Esophagus muscularis mucosa (tissue), 4 donors: ENCODE data around the gene TRIM71. TPM values are rescaled to one million over a fixed set of nuclear protein-coding genes. Genes with fewer than 3 reads are reported as not detected.
"Not testable (repeated sequence)": the region's sequence is repeated elsewhere in the genome, so short reads cannot be mapped to it uniquely, and the experiment has no call there.

Experiments
- DNase-seq: peaks from one replicate; pipeline ENCODE4 v3.0.0-alpha.2; 2017; ENCODE audit errors: extremely low spot score
- H3K27ac ChIP-seq, 4 donors: fragments of 200-600 bp; sonication (generic); replicated peaks in 1 of 4; 1 replicate in 3 of 4; 2 replicates in 1 of 4; pipeline ENCODE4 v1.5.1; 2016 to 2019; ENCODE audit warnings: mild to moderate bottlenecking in 1 of 4
- H3K27me3 ChIP-seq, 4 donors: fragments of 200-600 bp; sonication (generic); one replicate each; pipeline versions ENCODE4 v1.5.1 to v1.6.0; 2016 to 2019
- H3K36me3 ChIP-seq, 4 donors: fragments of 200-600 bp; sonication (generic); one replicate each; pipeline ENCODE4 v1.5.1; 2016 to 2019
- H3K4me1 ChIP-seq, 4 donors: fragments of 200-600 bp; sonication (generic); one replicate each; pipeline ENCODE4 v1.5.1; 2016 to 2019
- H3K4me3 ChIP-seq, 4 donors: fragments of 200-600 bp; sonication (generic); 1 replicate in 2 of 4; 2 replicates in 2 of 4; pipeline ENCODE4 v1.5.1; 2016 to 2019; ENCODE audit warnings: mild to moderate bottlenecking in 4 of 4, moderate library complexity in 1 of 4
- H3K9me3 ChIP-seq, 4 donors: fragments of 200-600 bp; sonication (generic); 1 replicate in 3 of 4; 2 replicates in 1 of 4; pipeline ENCODE4 v1.5.1; 2016 to 2019
- CTCF ChIP-seq, 3 experiments: fragments of 200-600 bp in 2 of 3; fragments of 450-650 bp in 1 of 3; sonication (generic) in 2 of 3; IDR thresholded peaks; one replicate each; pipeline ENCODE4 v1.5.1; 2017 to 2019; ENCODE audit warnings: antibody characterized with exemption in 3 of 3, mild to moderate bottlenecking in 2 of 3, moderate library complexity in 1 of 3
- EP300 ChIP-seq: sonication (generic); formaldehyde crosslinking; IDR thresholded peaks from one replicate; pipeline ENCODE4 v1.6.1; 2017; ENCODE audit warnings: antibody characterized with exemption
- POLR2A ChIP-seq: fragments of 450-650 bp; IDR thresholded peaks from one replicate; pipeline ENCODE4 v1.6.1; 2017; ENCODE audit warnings: antibody characterized with exemption, moderate library complexity, mild to moderate bottlenecking, low read depth
- POLR2AphosphoS5 ChIP-seq, 2 donors: sonication (generic); formaldehyde crosslinking; IDR thresholded peaks; one replicate each; pipeline ENCODE4 v1.6.1; 2017; ENCODE audit warnings: antibody characterized with exemption in 2 of 2
- whole genome bisulfite sequencing: methylation state at CpG from one replicate; pipeline ENCODE4 v1.1.5; 2018; 5-methylcytosine and 5-hydroxymethylcytosine counted together
- intact Hi-C: fragments of 100-400 bp; cut with DNase I; formaldehyde crosslinking; loops from one replicate; pipeline ENCODE4 v1.15.1; 2023
- total RNA-seq, 4 donors: library from RNA; depleted of rRNA; stranded (reverse); fragments of >200 nt; gene quantifications; one replicate each; pipeline versions ENCODE4 v1.1.0 to v1.2.1, GENCODE V29; 2016

Gene TRIM71
- total RNA-seq, 4 donors from 2014 or later, result not detected

GRCh38 chr3:32844322-32844654 lies 26.5 kb downstream of the TRIM71 start:
- Histone ChIP-seq H3K4me1 (peaks cover 0 to 2% (median 0%) of the 10 kb centered on the region in 4 donors), H3K9me3 (no peaks in the 10 kb centered on the region), H3K27ac (no peak overlapping the region), H3K27me3 (peaks cover 0 to 8% (median 0%) of the 10 kb centered on the region in 4 donors), H3K4me3 (no peak overlapping the region), H3K36me3 (no peaks in the 10 kb centered on the region)
- WGBS, result 90% methylated on average over 7 of the region's 7 CpGs
- intact Hi-C loops, result no loop called here
- no peak for TF ChIP-seq POLR2A
- DNase-seq, result no peak

GRCh38 chr3:32844914-32845313 lies 27.1 kb downstream of the TRIM71 start:
- 87% methylated on average over 1 of the region's 1 CpG for WGBS
- Histone ChIP-seq H3K4me1 (peaks cover 0 to 2% (median 0%) of the 10 kb centered on the region in 4 donors), H3K27ac (no peak overlapping the region), H3K27me3 (peaks cover 0 to 7% (median 0%) of the 10 kb centered on the region in 4 donors), H3K4me3 (no peak overlapping the region), H3K36me3 (no peaks in the 10 kb centered on the region), H3K9me3 (no peaks in the 10 kb centered on the region)
- intact Hi-C loops, result no loop called here
- DNase-seq, result no peak
- no peak for TF ChIP-seq POLR2AphosphoS5 (IDR thresholded peaks at IDR 0.05)

- H3K4me3 ChIP-seq, H3K36me3 ChIP-seq, H3K9me3 ChIP-seq, H3K27ac ChIP-seq, intact Hi-C loops, DNase-seq, H3K4me1 ChIP-seq, H3K27me3 ChIP-seq: not testable (repeated sequence)
- 94% methylated on average over 6 of the region's 6 CpGs for WGBS
These were observed 27.7 kb downstream of the TRIM71 start for GRCh38 chr3:32845546-32845945.

- DNase-seq, intact Hi-C loops, H3K27me3 ChIP-seq, H3K4me1 ChIP-seq, H3K27ac ChIP-seq, H3K36me3 ChIP-seq, H3K9me3 ChIP-seq, H3K4me3 ChIP-seq: not testable (repeated sequence)
- 88% methylated on average over 15 of the region's 15 CpGs for WGBS
These were observed 29.2 kb downstream of the TRIM71 start for GRCh38 chr3:32847045-32847444.

- intact Hi-C loops, result no loop called here
- no peak for DNase-seq
- WGBS, result 44% methylated on average over 1 of the region's 1 CpG
- Histone ChIP-seq H3K27ac (no peak overlapping the region), H3K27me3 (no peaks in the 10 kb centered on the region), H3K4me1 (peaks cover 0 to 2% (median 0%) of the 10 kb centered on the region in 4 donors), H3K4me3 (no peak overlapping the region), H3K36me3 (no peaks in the 10 kb centered on the region), H3K9me3 (no peaks in the 10 kb centered on the region)
- TF ChIP-seq POLR2AphosphoS5 (IDR thresholded peaks at IDR 0.05), result no peak
- TF ChIP-seq POLR2A, result no peak
- TF ChIP-seq CTCF (IDR thresholded peaks at IDR 0.05), result no peak
- no peak for TF ChIP-seq EP300
These were observed 29.7 kb downstream of the TRIM71 start for GRCh38 chr3:32847528-32847927.

GRCh38 chr3:32848215-32848614 lies 30.4 kb downstream of the TRIM71 start:
- no peak for DNase-seq
- 68% methylated on average over 4 of the region's 4 CpGs for WGBS
- no peak overlapping the region for H3K27ac ChIP-seq
- intact Hi-C loops, result no loop called here
- H3K9me3 ChIP-seq, result no peaks in the 10 kb centered on the region
- no peak for TF ChIP-seq EP300
- TF ChIP-seq CTCF (IDR thresholded peaks at IDR 0.05), result no peak
- TF ChIP-seq POLR2AphosphoS5 (IDR thresholded peaks at IDR 0.05), result no peak
- TF ChIP-seq POLR2A, result no peak
- no peaks in the 10 kb centered on the region for H3K27me3 ChIP-seq
- H3K4me3 ChIP-seq, result no peak overlapping the region
- H3K36me3 ChIP-seq, result no peaks in the 10 kb centered on the region
- H3K4me1 ChIP-seq, result peaks cover 0 to 2% (median 0%) of the 10 kb centered on the region in 4 donors

GRCh38 chr3:32849046-32849445 lies 31.2 kb downstream of the TRIM71 start:
- TF ChIP-seq POLR2A (no peak), EP300 (no peak), POLR2AphosphoS5 (IDR thresholded peaks at IDR 0.05) (no peak), CTCF (IDR thresholded peaks at IDR 0.05) (no peak)
- no peak for DNase-seq
- no peaks in the 10 kb centered on the region for H3K27me3 ChIP-seq
- whole genome bisulfite sequencing, result 89% methylated on average over 4 of the region's 4 CpGs
- H3K27ac ChIP-seq, result no peak overlapping the region
- H3K36me3 ChIP-seq, result no peaks in the 10 kb centered on the region
- no peak overlapping the region for H3K4me3 ChIP-seq
- peaks cover 0 to 2% (median 0%) of the 10 kb centered on the region in 4 donors for H3K4me1 ChIP-seq
- no peaks in the 10 kb centered on the region for H3K9me3 ChIP-seq
- intact Hi-C loops, result no loop called here
